NT2/D1 (cell line): ENCODE results near the gene TRIM71.

Experiments
- SUZ12 ChIP-seq: IDR thresholded peaks from 2 replicates; pipeline ENCODE4 v1.6.1; 2011; ENCODE audit not compliant: insufficient read length, insufficient read depth; ENCODE audit errors: extremely low read depth
- YY1 ChIP-seq: IDR thresholded peaks from 2 replicates; pipeline ENCODE4 v1.6.1; 2011; ENCODE audit not compliant: insufficient read length, insufficient read depth

GRCh38 chr3:32817257-32817557 lies 590 bp upstream of the TRIM71 start:
- TF ChIP-seq YY1 (no peak), SUZ12 (no peak)
